HG02798 (cell line): ENCODE results near the gene P3R3URF.
A peak's percentile ranks its signal among the peaks of the same experiment; 100 is the strongest.

Source experiments
- ATAC-seq: cut with Tn5 transposase; IDR thresholded peaks from one replicate; pipeline ENCODE4 v1.9.1; 2021; ENCODE audit warnings: mild to moderate bottlenecking; ENCODE audit not compliant: unreplicated experiment, poor library complexity

Gene P3R3URF

GRCh38 chr1:46194641-46195193 lies 18.4 kb upstream of the P3R3URF start:
- no peak for ATAC-seq

GRCh38 chr1:46193984-46194570 lies 17.8 kb upstream of the P3R3URF start:
- ATAC-seq: no peak

GRCh38 chr1:46193285-46193684 lies 17.0 kb upstream of the P3R3URF start:
- no peak for ATAC-seq

- no peak for ATAC-seq
Measured at GRCh38 chr1:46192171-46192570, 15.9 kb upstream of the P3R3URF start.

GRCh38 chr1:46191033-46191701 lies 14.9 kb upstream of the P3R3URF start:
- no peak for ATAC-seq

GRCh38 chr1:46190539-46190938 lies 14.3 kb upstream of the P3R3URF start:
- no peak for ATAC-seq

GRCh38 chr1:46188295-46189030 lies 12.2 kb upstream of the P3R3URF start:
- no peak for ATAC-seq

- no peak for ATAC-seq
Measured at GRCh38 chr1:46187106-46187869, 11.0 kb upstream of the P3R3URF start.

- no peak for ATAC-seq
Measured at GRCh38 chr1:46186076-46186475, 9.8 kb upstream of the P3R3URF start.

GRCh38 chr1:46184920-46185658 lies 8.8 kb upstream of the P3R3URF start:
- ATAC-seq: no peak

GRCh38 chr1:46183926-46184557 lies 7.8 kb upstream of the P3R3URF start:
- ATAC-seq: no peak

- no peak for ATAC-seq
Measured at GRCh38 chr1:46183079-46183847, 7.0 kb upstream of the P3R3URF start.

- ATAC-seq: no peak
Measured at GRCh38 chr1:46181343-46182260, 5.3 kb upstream of the P3R3URF start.

- ATAC-seq: no peak
Measured at GRCh38 chr1:46180082-46180616, 3.9 kb upstream of the P3R3URF start.

GRCh38 chr1:46179138-46180081 lies 3.1 kb upstream of the P3R3URF start:
- peak; percentile 69 for ATAC-seq

GRCh38 chr1:46175243-46175642 lies 1.0 kb downstream of the P3R3URF start:
- ATAC-seq: peak; percentile 31
